ENCODE results near the gene MAP4K3. TPM values are rescaled to one million over a fixed set of nuclear protein-coding genes. Genes with fewer than 3 reads are reported as not detected.

Gene MAP4K3
- total RNA-seq, 1 experiment from 2014 or later: 21.4 TPM

DNA sequence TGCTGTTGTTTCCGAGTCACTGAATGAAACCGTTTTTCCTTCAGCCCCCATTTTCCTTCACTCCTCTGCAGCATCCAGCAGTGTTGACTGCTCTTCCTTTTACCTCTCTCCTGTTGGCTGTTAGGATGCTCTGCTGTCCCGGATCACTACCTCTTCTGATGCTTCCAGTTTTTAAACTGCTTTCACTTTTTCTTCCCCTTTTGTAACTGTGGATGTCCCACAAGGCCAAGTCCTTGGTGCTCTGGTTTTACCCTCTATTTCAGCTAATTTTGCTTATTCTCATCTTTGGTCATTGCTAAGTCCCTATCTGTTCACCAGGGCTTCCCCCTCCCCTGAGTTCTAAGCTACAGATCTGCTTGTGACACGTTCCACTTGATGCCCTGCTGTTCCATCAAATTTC lies 39.4 kb upstream of the MAP4K3 start:
- no peak overlapping the region for H3K9ac ChIP-seq (ENCODE audit: low read length)
- intact Hi-C loops (cut with micrococcal nuclease): no loop called here
- H3K27me3 ChIP-seq (ENCODE audit: insufficient read depth, low read length): no peaks in the 10 kb centered on the region
- H3K4me2 ChIP-seq (ENCODE audit: low read length): no peak overlapping the region
- no peaks in the 10 kb centered on the region for H4K20me1 ChIP-seq (ENCODE audit: insufficient read depth)
- H3K4me1 ChIP-seq (ENCODE audit: control insufficient read depth in 1 of 2, insufficient read depth in 2 of 2, low read length in 2 of 2): peaks cover 4% of the 10 kb centered on the region in 2 experiments; a peak in 3 of 4 replicates
- no peak for ATAC-seq
- RAD21 ChIA-PET (ENCODE audit: low non-redundant PET in 1 of 2, low total read pairs in 2 of 2, uncharacterized antibody in 2 of 2, unreplicated experiment in 2 of 2): no interaction called here
- no peaks in the 10 kb centered on the region for H3K79me2 ChIP-seq (ENCODE audit: insufficient read depth, low read length)
- TF ChIP-seq SRF (IDR thresholded peaks at IDR 0.05; ENCODE audit: low read depth) (no peak), POLR2A (IDR thresholded peaks at IDR 0.05; ENCODE audit: borderline replicate concordance, extremely low read depth, insufficient read depth, insufficient read length) (no peak)
- DNase-seq (ENCODE audit: low read depth, low spot score): no peak
- POLR2A ChIA-PET: no interaction called here
- CTCF ChIA-PET: no interaction called here
- BruUV-seq (replicated peaks): no TSS peak
- H3K4me3 ChIP-seq (replicated peaks in 1 of 2; ENCODE audit: low read depth in 1 of 2, low read length in 2 of 2): no peak overlapping the region
- no peaks in the 10 kb centered on the region for H3K36me3 ChIP-seq (ENCODE audit: control insufficient read depth in 1 of 2, insufficient read depth in 2 of 2, low read length in 2 of 2)
- no peaks in the 10 kb centered on the region for H3K9me2 ChIP-seq (ENCODE audit: insufficient read depth)
- H3K9me3 ChIP-seq (ENCODE audit: control insufficient read depth in 1 of 2, insufficient read depth in 1 of 2, low read depth in 1 of 2, low read length in 2 of 2): no peaks in the 10 kb centered on the region
- H3K27ac ChIP-seq (ENCODE audit: low read depth, low read length): no peak overlapping the region
- H2AFZ ChIP-seq (ENCODE audit: low read depth, low read length, poor library complexity, severe bottlenecking): no peak overlapping the region

DNA sequence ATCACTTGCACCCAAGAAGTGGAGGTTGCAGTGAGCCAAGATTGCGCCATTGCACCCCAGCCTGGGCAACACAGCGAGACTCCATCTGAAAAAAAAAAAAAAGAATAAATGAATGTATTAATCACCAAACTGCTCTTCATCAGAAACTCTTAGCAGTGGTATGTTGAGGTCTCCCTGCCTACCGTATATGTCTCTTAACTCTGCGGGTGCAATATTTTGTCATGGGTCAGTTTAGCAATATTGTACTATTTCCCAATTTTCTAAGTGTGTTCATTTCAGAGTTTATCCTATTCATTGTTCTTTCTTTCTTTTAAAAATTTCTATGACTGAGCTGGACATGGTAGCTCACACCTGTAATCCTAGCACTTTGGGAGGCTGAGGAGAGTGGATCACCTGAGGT lies 37.9 kb upstream of the MAP4K3 start:
- H3K9me3 ChIP-seq (ENCODE audit: control insufficient read depth in 1 of 2, insufficient read depth in 1 of 2, low read depth in 1 of 2, low read length in 2 of 2): no peaks in the 10 kb centered on the region
- H3K9ac ChIP-seq (ENCODE audit: low read length): no peak overlapping the region
- ChIA-PET POLR2A (no interaction called here), CTCF (no interaction called here), RAD21 (ENCODE audit: low non-redundant PET in 1 of 2, low total read pairs in 2 of 2, uncharacterized antibody in 2 of 2, unreplicated experiment in 2 of 2) (no interaction called here)
- DNase-seq (ENCODE audit: low read depth, low spot score) (no peak), ATAC-seq (no peak)
- no peak overlapping the region for H3K27ac ChIP-seq (ENCODE audit: low read depth, low read length)
- BruUV-seq (replicated peaks): no TSS peak
- H3K4me1 ChIP-seq (ENCODE audit: control insufficient read depth in 1 of 2, insufficient read depth in 2 of 2, low read length in 2 of 2): peaks cover 0 to 8% of the 10 kb centered on the region in 2 experiments; a peak in 2 of 4 replicates
- no peaks in the 10 kb centered on the region for H4K20me1 ChIP-seq (ENCODE audit: insufficient read depth)
- no peaks in the 10 kb centered on the region for H3K9me2 ChIP-seq (ENCODE audit: insufficient read depth)
- H3K36me3 ChIP-seq (ENCODE audit: control insufficient read depth in 1 of 2, insufficient read depth in 2 of 2, low read length in 2 of 2): no peaks in the 10 kb centered on the region
- no peak overlapping the region for H3K4me3 ChIP-seq (replicated peaks in 1 of 2; ENCODE audit: low read depth in 1 of 2, low read length in 2 of 2)
- no peaks in the 10 kb centered on the region for H3K27me3 ChIP-seq (ENCODE audit: insufficient read depth, low read length)
- no peaks in the 10 kb centered on the region for H3K79me2 ChIP-seq (ENCODE audit: insufficient read depth, low read length)
- no peak overlapping the region for H2AFZ ChIP-seq (ENCODE audit: low read depth, low read length, poor library complexity, severe bottlenecking)
- intact Hi-C loops (cut with micrococcal nuclease): no loop called here
- no peak overlapping the region for H3K4me2 ChIP-seq (ENCODE audit: low read length)
- no peak for TF ChIP-seq EGR1 (IDR thresholded peaks at IDR 0.05; ENCODE audit: low read depth)
- no peak for TF ChIP-seq ELF1 (IDR thresholded peaks at IDR 0.05; ENCODE audit: borderline replicate concordance, low read depth)
- TF ChIP-seq POLR2AphosphoS5 (IDR thresholded peaks at IDR 0.05; ENCODE audit: low read depth, low read length): no peak
- TF ChIP-seq CBX3 (IDR thresholded peaks at IDR 0.05; ENCODE audit: low read depth): no peak
- no peak for TF ChIP-seq EZH2phosphoT487 (IDR thresholded peaks at IDR 0.05; ENCODE audit: borderline replicate concordance)
- TF ChIP-seq JUND (IDR thresholded peaks at IDR 0.05): no peak
- no peak for TF ChIP-seq EZH2 (IDR thresholded peaks at IDR 0.05)
- TF ChIP-seq POLR2A (IDR thresholded peaks at IDR 0.05; ENCODE audit: borderline replicate concordance, extremely low read depth, insufficient read depth, insufficient read length): no peak
